WTC11 (cell line): ENCODE results near the gene KIF11. TPM values are rescaled to one million over a fixed set of nuclear protein-coding genes. Genes with fewer than 3 reads are reported as not detected.

Experiments
- ATAC-seq: fragments of 200-7000 bp; cut with Tn5 transposase; 2 replicates; pipeline ENCODE4 v1.10.0; 2021; ENCODE audit warnings: mild to moderate bottlenecking, moderate library complexity
- CTCF ChIA-PET: fragments of 300-600 bp; sonication (Branson Sonifier 250); formaldehyde crosslinking; loops from one replicate; lab custom pipeline; 2021; ENCODE audit warnings: antibody characterized with exemption; lab: Charles Lee
- POLR2A ChIA-PET: fragments of 350-600 bp; sonication (Branson Sonifier 250); formaldehyde crosslinking; loops from one replicate; lab custom pipeline; 2021; ENCODE audit warnings: antibody characterized with exemption; lab: Charles Lee
- DNase-seq: peaks from one replicate; pipeline ENCODE4 v3.0.0; 2021; ENCODE audit warnings: low spot score
- H3K27ac Mint-ChIP-seq: 2 replicates; pipeline ENCODE4 v1.8.0; 2021; ENCODE audit warnings: mixed read lengths
- H3K27me3 Mint-ChIP-seq: 2 replicates; pipeline ENCODE4 v1.8.0; 2021; ENCODE audit warnings: low read depth, mild to moderate bottlenecking, moderate library complexity, mixed read lengths
- H3K36me3 Mint-ChIP-seq: 2 replicates; pipeline ENCODE4 v1.8.0; 2021; ENCODE audit warnings: mixed read lengths
- H3K4me1 Mint-ChIP-seq: 2 replicates; pipeline ENCODE4 v1.8.0; 2022; ENCODE audit warnings: mixed read lengths
- H3K4me3 Mint-ChIP-seq: 2 replicates; pipeline ENCODE4 v1.8.0; 2021; ENCODE audit warnings: mild to moderate bottlenecking, moderate library complexity, mixed read lengths
- H3K9me3 Mint-ChIP-seq: 2 replicates; pipeline ENCODE4 v1.8.0; 2021; ENCODE audit warnings: mixed read lengths
- E2F4 ChIP-seq: sonication (generic); formaldehyde crosslinking; IDR thresholded peaks from 2 replicates; pipeline ENCODE4 v1.8.1; 2022; ENCODE audit warnings: low read depth, mild to moderate bottlenecking, moderate library complexity, missing genetic modification reagents, borderline replicate concordance
- FOXP1 ChIP-seq: sonication (generic); formaldehyde crosslinking; IDR thresholded peaks from 2 replicates; pipeline ENCODE4 v1.8.0; 2022; ENCODE audit warnings: missing genetic modification reagents, mild to moderate bottlenecking, moderate library complexity, borderline replicate concordance
- GABPB1 ChIP-seq: sonication (generic); formaldehyde crosslinking; IDR thresholded peaks from 2 replicates; pipeline ENCODE4 v1.8.1; 2023; ENCODE audit warnings: mild to moderate bottlenecking, missing genetic modification reagents
- JAZF1 ChIP-seq: fragments of 250-450 bp; sonication (Bioruptor Pico); IDR thresholded peaks from 2 replicates; pipeline ENCODE4 v1.9.0; 2021; ENCODE audit warnings: moderate library complexity, mild to moderate bottlenecking, inconsistent platforms
- JUN ChIP-seq: sonication (generic); formaldehyde crosslinking; IDR thresholded peaks from 2 replicates; pipeline ENCODE4 v1.8.0; 2023; ENCODE audit warnings: mild to moderate bottlenecking, missing genetic modification reagents
- MAX ChIP-seq: sonication (generic); formaldehyde crosslinking; IDR thresholded peaks from 2 replicates; pipeline ENCODE4 v1.8.0; 2022; ENCODE audit warnings: mild to moderate bottlenecking, missing genetic modification reagents
- NFATC4 ChIP-seq: fragments of 250-450 bp; sonication (Bioruptor Pico); IDR thresholded peaks from 2 replicates; pipeline ENCODE4 v1.9.0; 2021; ENCODE audit warnings: mild to moderate bottlenecking
- NR1H2 ChIP-seq: sonication (generic); formaldehyde crosslinking; IDR thresholded peaks from 2 replicates; pipeline ENCODE4 v1.9.0; 2021; ENCODE audit warnings: mild to moderate bottlenecking, moderate library complexity, missing genetic modification reagents
- PRDM15 ChIP-seq: sonication (generic); formaldehyde crosslinking; IDR thresholded peaks from 2 replicates; pipeline ENCODE4 v1.8.0; 2022; ENCODE audit warnings: missing genetic modification reagents
- PRRX2 ChIP-seq: fragments of 250-450 bp; sonication (Bioruptor Pico); IDR thresholded peaks from 2 replicates; pipeline ENCODE4 v1.8.0; 2021; ENCODE audit warnings: mild to moderate bottlenecking
- SMAD4 ChIP-seq: sonication (generic); formaldehyde crosslinking; IDR thresholded peaks from 2 replicates; pipeline ENCODE4 v1.8.0; 2022; ENCODE audit warnings: mild to moderate bottlenecking, missing genetic modification reagents
- SOX15 ChIP-seq: fragments of 250-450 bp; sonication (Bioruptor Pico); IDR thresholded peaks from 2 replicates; pipeline ENCODE4 v1.9.0; 2021; ENCODE audit warnings: mild to moderate bottlenecking
- STAT6 ChIP-seq: sonication (generic); formaldehyde crosslinking; conservative IDR thresholded peaks from 2 replicates; pipeline ENCODE4 v1.8.1; 2023; ENCODE audit warnings: mild to moderate bottlenecking, low read depth, missing genetic modification reagents, moderate library complexity
- TEAD1 ChIP-seq: sonication (generic); formaldehyde crosslinking; IDR thresholded peaks from 2 replicates; pipeline ENCODE4 v1.8.0; 2022; ENCODE audit warnings: mild to moderate bottlenecking, missing genetic modification reagents
- TP53 ChIP-seq: sonication (generic); formaldehyde crosslinking; IDR thresholded peaks from 2 replicates; pipeline ENCODE4 v1.8.1; 2023; ENCODE audit warnings: mild to moderate bottlenecking, missing genetic modification reagents
- ZNF232 ChIP-seq: sonication (generic); formaldehyde crosslinking; IDR thresholded peaks from 2 replicates; pipeline ENCODE4 v1.8.0; 2022; ENCODE audit warnings: mild to moderate bottlenecking, missing genetic modification reagents
- ZNF423 ChIP-seq: fragments of 250-450 bp; sonication (Bioruptor Pico); IDR thresholded peaks from 2 replicates; pipeline ENCODE4 v2.1.2; 2022; ENCODE audit warnings: mild to moderate bottlenecking, moderate library complexity
- total RNA-seq: library from RNA; stranded (reverse); gene quantifications from 3 replicates; pipeline ENCODE4 v1.2.3, GENCODE V29; 2021
- TF ChIP-seq, protein P1 (sequence below): sonication (generic); formaldehyde crosslinking; IDR thresholded peaks from 2 replicates; pipeline ENCODE4 v1.8.0; 2022; ENCODE audit warnings: mild to moderate bottlenecking, missing genetic modification reagents
- TF ChIP-seq, protein P2 (sequence below): sonication (generic); formaldehyde crosslinking; IDR thresholded peaks from 2 replicates; pipeline ENCODE4 v1.8.1; 2022; ENCODE audit warnings: missing genetic modification reagents, borderline replicate concordance
- TF ChIP-seq, protein P3 (sequence below): sonication (generic); formaldehyde crosslinking; IDR thresholded peaks from 2 replicates; pipeline ENCODE4 v1.8.0; 2022; ENCODE audit warnings: mild to moderate bottlenecking, missing genetic modification reagents
- TF ChIP-seq, protein P4 (sequence below): sonication (generic); formaldehyde crosslinking; IDR thresholded peaks from 2 replicates; pipeline ENCODE4 v1.8.0; 2023; ENCODE audit warnings: missing genetic modification reagents

KIF11 gene
- total RNA-seq, 1 experiment from 2014 or later, result 55.7 TPM

GRCh38 chr10:92655426-92655825, 62.5 kb downstream of the KIF11 start:
- Mint-ChIP-seq H3K4me3 (no peak overlapping the region), H3K4me1 (peaks cover 12% of the 10 kb centered on the region), H3K9me3 (0 out of 2 replicates have a peak, but pooled peaks cover 1% of the 10 kb centered on the region), H3K27ac (peak overlapping the region; percentile 62), H3K36me3 (peaks cover 34% of the 10 kb centered on the region), H3K27me3 (no peaks in the 10 kb centered on the region)
- DNase-seq (no peak), ATAC-seq (no peak)
- CTCF ChIA-PET, result no interaction called here
- TF ChIP-seq, protein P1, sequence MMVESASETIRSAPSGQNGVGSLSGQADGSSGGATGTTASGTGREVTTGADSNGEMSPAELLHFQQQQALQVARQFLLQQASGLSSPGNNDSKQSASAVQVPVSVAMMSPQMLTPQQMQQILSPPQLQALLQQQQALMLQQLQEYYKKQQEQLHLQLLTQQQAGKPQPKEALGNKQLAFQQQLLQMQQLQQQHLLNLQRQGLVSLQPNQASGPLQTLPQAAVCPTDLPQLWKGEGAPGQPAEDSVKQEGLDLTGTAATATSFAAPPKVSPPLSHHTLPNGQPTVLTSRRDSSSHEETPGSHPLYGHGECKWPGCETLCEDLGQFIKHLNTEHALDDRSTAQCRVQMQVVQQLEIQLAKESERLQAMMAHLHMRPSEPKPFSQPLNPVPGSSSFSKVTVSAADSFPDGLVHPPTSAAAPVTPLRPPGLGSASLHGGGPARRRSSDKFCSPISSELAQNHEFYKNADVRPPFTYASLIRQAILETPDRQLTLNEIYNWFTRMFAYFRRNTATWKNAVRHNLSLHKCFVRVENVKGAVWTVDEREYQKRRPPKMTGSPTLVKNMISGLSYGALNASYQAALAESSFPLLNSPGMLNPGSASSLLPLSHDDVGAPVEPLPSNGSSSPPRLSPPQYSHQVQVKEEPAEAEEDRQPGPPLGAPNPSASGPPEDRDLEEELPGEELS (CRISPR knock-in tag), result no peak
- TF ChIP-seq GABPB1 (no peak), PRDM15 (CRISPR knock-in tag) (no peak), E2F4 (CRISPR knock-in tag) (no peak), STAT6 (no peak), TEAD1 (CRISPR knock-in tag) (no peak), SOX15 (CRISPR knock-in tag) (no peak), NFATC4 (CRISPR knock-in tag) (no peak), TP53 (no peak), FOXP1 (CRISPR knock-in tag) (no peak), MAX (CRISPR knock-in tag) (no peak)
- TF ChIP-seq, protein P2, sequence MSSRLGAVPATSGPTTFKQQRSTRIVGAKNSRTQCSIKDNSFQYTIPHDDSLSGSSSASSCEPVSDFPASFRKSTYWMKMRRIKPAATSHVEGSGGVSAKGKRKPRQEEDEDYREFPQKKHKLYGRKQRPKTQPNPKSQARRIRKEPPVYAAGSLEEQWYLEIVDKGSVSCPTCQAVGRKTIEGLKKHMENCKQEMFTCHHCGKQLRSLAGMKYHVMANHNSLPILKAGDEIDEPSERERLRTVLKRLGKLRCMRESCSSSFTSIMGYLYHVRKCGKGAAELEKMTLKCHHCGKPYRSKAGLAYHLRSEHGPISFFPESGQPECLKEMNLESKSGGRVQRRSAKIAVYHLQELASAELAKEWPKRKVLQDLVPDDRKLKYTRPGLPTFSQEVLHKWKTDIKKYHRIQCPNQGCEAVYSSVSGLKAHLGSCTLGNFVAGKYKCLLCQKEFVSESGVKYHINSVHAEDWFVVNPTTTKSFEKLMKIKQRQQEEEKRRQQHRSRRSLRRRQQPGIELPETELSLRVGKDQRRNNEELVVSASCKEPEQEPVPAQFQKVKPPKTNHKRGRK (CRISPR knock-in tag), result no peak
- POLR2A ChIA-PET, result interaction anchor here (0.7 kb wide), 1 partner anchor 52 kb away, joined by 5 read pairs; no protein-coding TSS in a partner anchor

- H3K27ac Mint-ChIP-seq, result peak overlapping the region; percentile 66
- ChIA-PET POLR2A (interaction anchor here (0.6 kb wide), 1 partner anchor 397 kb away, joined by 3 read pairs; no protein-coding TSS in a partner anchor), CTCF (no interaction called here)
- no peak for DNase-seq
- 0 out of 2 replicates have a peak, but pooled peaks cover 7% of the 10 kb centered on the region for H3K9me3 Mint-ChIP-seq
- ATAC-seq, result peak; percentile 67
- H3K36me3 Mint-ChIP-seq, result peaks cover 28% of the 10 kb centered on the region
- peaks cover 12% of the 10 kb centered on the region for H3K4me1 Mint-ChIP-seq
- no peak overlapping the region for H3K4me3 Mint-ChIP-seq
- H3K27me3 Mint-ChIP-seq, result no peaks in the 10 kb centered on the region
- TF ChIP-seq NR1H2, result no peak
- TF ChIP-seq, protein P3, sequence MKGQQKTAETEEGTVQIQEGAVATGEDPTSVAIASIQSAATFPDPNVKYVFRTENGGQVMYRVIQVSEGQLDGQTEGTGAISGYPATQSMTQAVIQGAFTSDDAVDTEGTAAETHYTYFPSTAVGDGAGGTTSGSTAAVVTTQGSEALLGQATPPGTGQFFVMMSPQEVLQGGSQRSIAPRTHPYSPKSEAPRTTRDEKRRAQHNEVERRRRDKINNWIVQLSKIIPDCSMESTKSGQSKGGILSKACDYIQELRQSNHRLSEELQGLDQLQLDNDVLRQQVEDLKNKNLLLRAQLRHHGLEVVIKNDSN (CRISPR knock-in tag), result no peak
- TF ChIP-seq ZNF232 (CRISPR knock-in tag), result no peak
- TF ChIP-seq, protein P4, sequence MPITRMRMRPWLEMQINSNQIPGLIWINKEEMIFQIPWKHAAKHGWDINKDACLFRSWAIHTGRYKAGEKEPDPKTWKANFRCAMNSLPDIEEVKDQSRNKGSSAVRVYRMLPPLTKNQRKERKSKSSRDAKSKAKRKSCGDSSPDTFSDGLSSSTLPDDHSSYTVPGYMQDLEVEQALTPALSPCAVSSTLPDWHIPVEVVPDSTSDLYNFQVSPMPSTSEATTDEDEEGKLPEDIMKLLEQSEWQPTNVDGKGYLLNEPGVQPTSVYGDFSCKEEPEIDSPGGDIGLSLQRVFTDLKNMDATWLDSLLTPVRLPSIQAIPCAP (CRISPR knock-in tag), result no peak
- TF ChIP-seq JAZF1 (CRISPR knock-in tag), result no peak
- TF ChIP-seq PRRX2, result no peak
- no peak for TF ChIP-seq SMAD4
- TF ChIP-seq ZNF423 (CRISPR knock-in tag), result no peak
- no peak for TF ChIP-seq JUN (CRISPR knock-in tag)
Measured at GRCh38 chr10:92656266-92656961, 63.5 kb downstream of the KIF11 start.
